Heart left ventricle (tissue), 13 donors: ENCODE measurements around the gene CYP2A6.
"Not testable (repeated sequence)": the region's sequence is repeated elsewhere in the genome, so short reads cannot be mapped to it uniquely, and the experiment has no call there.

ENCODE experiments used
- CTCF ChIP-seq, 12 donors: fragments of 200-600 bp; sonication (generic) in 4 of 12; IDR thresholded peaks; one replicate each; pipeline versions ENCODE4 v1.5.0 to v1.8.0; 2018 to 2022; ENCODE audit warnings: antibody characterized with exemption in 12 of 12, mild to moderate bottlenecking in 5 of 12
- POLR2A ChIP-seq, 2 donors: fragments of 450-650 bp; IDR thresholded peaks; one replicate each; pipeline ENCODE4 v1.6.1; 2017; ENCODE audit warnings: antibody characterized with exemption in 2 of 2, mild to moderate bottlenecking in 2 of 2, moderate library complexity in 2 of 2
- donor health status: ischemic (EF 13 %, LVEDD 7.1; RV severe dilation, severe dysfunction).
- donor health status: DM: no; HTN: yes; CAD: no.
- donor health status: DM: no; HTN: no; CAD: no.
- donor health status: ischemic (EF 25% LVEDD 6.9; RV normal size, moderate dysfunction).
- donor health status: ischemic (EF 25% LVEDD 5.7; RV mildly dilated, moderate dysfunction).
- donor health status: ischemic (EF 35%, LVEDD 5.7; RV mildly dilated, moderate dysfunction).
- donor health status: nonischemic (EF 11% LVEDD 7.7; RV severe dilation, severe dysfunction).
- donor health status: DM: yes; HTN: yes; CAD: no.
- donor health status: PGD.
- donor health status: ischemic (EF 29% LVEDD 5.4; RV normal size, mild dysfunction).
- donor health status: nonischemic (EF 23%, LVEDD 6.1; RV moderate dilation, normal function).

DNA sequence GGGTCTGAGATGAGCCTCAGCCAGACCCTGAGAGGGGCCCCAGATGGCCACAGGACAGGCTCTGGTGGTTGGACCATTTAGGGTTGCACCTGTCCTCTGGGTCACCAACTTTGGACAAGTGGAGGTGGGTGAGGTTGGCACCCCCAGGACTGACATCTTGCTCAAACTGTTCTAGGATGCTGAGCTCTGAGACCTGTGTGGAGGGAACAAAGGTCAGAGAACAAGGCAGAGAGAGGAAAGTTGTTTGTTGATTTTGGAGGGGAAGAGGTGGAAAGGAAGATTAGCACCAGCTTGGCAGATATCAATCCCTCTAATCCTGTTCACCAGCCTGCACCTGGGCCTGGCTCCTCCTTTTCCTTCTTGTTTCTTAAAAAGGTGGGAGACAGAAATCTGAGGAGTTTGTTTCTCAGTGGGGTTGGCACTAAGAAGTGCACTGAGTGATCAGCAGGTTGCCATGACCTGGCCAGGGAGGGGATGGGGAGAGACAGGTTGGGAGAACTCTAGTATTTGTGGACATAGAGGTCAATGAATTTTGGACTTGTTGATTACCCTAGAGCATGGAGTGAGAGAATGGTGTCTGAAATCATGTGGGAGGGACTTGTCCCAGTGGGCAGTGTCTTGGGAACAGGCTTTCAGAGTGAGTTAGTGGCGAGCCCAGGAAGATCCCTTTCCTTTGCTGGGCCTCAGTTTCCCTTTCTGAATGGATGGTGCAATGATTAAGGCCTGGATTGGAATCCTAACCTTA is 34.1 kb upstream of the CYP2A6 start:
- not testable (repeated sequence) for TF ChIP-seq CTCF, POLR2A (IDR thresholded peaks at IDR 0.05)
